Stimulated activated CD4-positive, alpha-beta T cell treated with anti-CD3 and anti-CD28 coated beads, Interleukin-15, amount 100 ng/mL, for 48 hours (primary cell): Measurements from ENCODE around the gene ZFR.
"Not testable (repeated sequence)": the region's sequence is repeated elsewhere in the genome, so short reads cannot be mapped to it uniquely, and the experiment has no call there.

ENCODE experiments used
- DNase-seq, 2 donors: peaks; one replicate each; pipeline ENCODE4 v3.0.0-alpha.2; 2020; ENCODE audit warnings: low read depth in 2 of 2

ZFR gene

GRCh38 chr5:32358611-32359010 lies 85.9 kb downstream of the ZFR start:
- no peak for DNase-seq

- no peak for DNase-seq
Measured at GRCh38 chr5:32357658-32358057, 86.9 kb downstream of the ZFR start.

- DNase-seq: no peak
Measured at GRCh38 chr5:32355686-32356085, 88.9 kb downstream of the ZFR start.

- no peak for DNase-seq
Measured at GRCh38 chr5:32353420-32353819, 91.1 kb downstream of the ZFR start.

- DNase-seq: no peak
Measured at GRCh38 chr5:32352685-32353084, 91.9 kb downstream of the ZFR start.

GRCh38 chr5:32346869-32347268 lies 97.7 kb downstream of the ZFR start:
- no peak for DNase-seq

GRCh38 chr5:32343058-32343672 lies 101.4 kb downstream of the ZFR start:
- no peak for DNase-seq

GRCh38 chr5:32342656-32343055 lies 101.9 kb downstream of the ZFR start:
- no peak for DNase-seq

GRCh38 chr5:32339878-32340277 lies 104.7 kb downstream of the ZFR start:
- no peak for DNase-seq

GRCh38 chr5:32339198-32339597 lies 105.3 kb downstream of the ZFR start:
- DNase-seq: no peak

- no peak for DNase-seq
Measured at GRCh38 chr5:32332966-32333365, 111.6 kb downstream of the ZFR start.

- no peak for DNase-seq
Measured at GRCh38 chr5:32332361-32332760, 112.2 kb downstream of the ZFR start.

- DNase-seq: no peak
Measured at GRCh38 chr5:32331935-32332274, 112.6 kb downstream of the ZFR start.

- DNase-seq: no peak
Measured at GRCh38 chr5:32331217-32331934, 113.2 kb downstream of the ZFR start.

- DNase-seq: no peak
Measured at GRCh38 chr5:32330126-32330971, 114.2 kb downstream of the ZFR start.

- DNase-seq: peak; percentile 33 to 45
Measured at GRCh38 chr5:32329395-32329834, 115.1 kb downstream of the ZFR start.

GRCh38 chr5:32326216-32326772 lies 118.2 kb downstream of the ZFR start:
- no peak for DNase-seq

GRCh38 chr5:32325616-32326015 lies 118.9 kb downstream of the ZFR start:
- DNase-seq: no peak

GRCh38 chr5:32325062-32325461 lies 119.5 kb downstream of the ZFR start:
- DNase-seq: no peak

- DNase-seq: no peak
Measured at GRCh38 chr5:32323741-32324140, 120.8 kb downstream of the ZFR start.

GRCh38 chr5:32322882-32323281 lies 121.7 kb downstream of the ZFR start:
- DNase-seq: no peak

- DNase-seq: not testable (repeated sequence)
Measured at GRCh38 chr5:32321787-32322186, 122.8 kb downstream of the ZFR start.
